ENCODE results near the gene SLC9A3.

The SLC9A3 gene

GRCh38 chr5:464843-465590 lies 59.2 kb downstream of the SLC9A3 start:
- no peak for DNase-seq (ENCODE audit: low read depth)
- no peak overlapping the region for H3K4me3 ChIP-seq (ENCODE audit: low read length)

GRCh38 chr5:464446-464842 lies 59.8 kb downstream of the SLC9A3 start:
- DNase-seq (ENCODE audit: low read depth), result no peak
- H3K4me3 ChIP-seq (ENCODE audit: low read length), result no peak overlapping the region
- TF ChIP-seq CTCF (IDR thresholded peaks at IDR 0.05; ENCODE audit: insufficient read depth, low read depth, low read length, missing control alignments), result no peak

More at GRCh38 chr5:464843-465590, 59.2 kb downstream of the SLC9A3 start:
- no peak for TF ChIP-seq CTCF (IDR thresholded peaks at IDR 0.05; ENCODE audit: insufficient read depth, low read depth, low read length, missing control alignments)

GRCh38 chr5:463952-464351 lies 60.3 kb downstream of the SLC9A3 start:
- DNase-seq (ENCODE audit: low read depth), result no peak
- no peak overlapping the region for H3K4me3 ChIP-seq (ENCODE audit: low read length)
- TF ChIP-seq CTCF (IDR thresholded peaks at IDR 0.05; ENCODE audit: insufficient read depth, low read depth, low read length, missing control alignments), result no peak

GRCh38 chr5:463301-463700 lies 60.9 kb downstream of the SLC9A3 start:
- no peak for DNase-seq (ENCODE audit: low read depth)
- H3K4me3 ChIP-seq (ENCODE audit: low read length), result no peak overlapping the region
- no peak for TF ChIP-seq CTCF (IDR thresholded peaks at IDR 0.05; ENCODE audit: insufficient read depth, low read depth, low read length, missing control alignments)

- no peak overlapping the region for H3K4me3 ChIP-seq (ENCODE audit: low read length)
- no peak for TF ChIP-seq CTCF (IDR thresholded peaks at IDR 0.05; ENCODE audit: insufficient read depth, low read depth, low read length, missing control alignments)
- DNase-seq (ENCODE audit: low read depth), result no peak
These were observed 62.2 kb downstream of the SLC9A3 start for GRCh38 chr5:462051-462481.

GRCh38 chr5:460273-460625 lies 64.0 kb downstream of the SLC9A3 start:
- H3K4me3 ChIP-seq (ENCODE audit: low read length), result no peak overlapping the region
- DNase-seq (ENCODE audit: low read depth), result no peak
- TF ChIP-seq CTCF (IDR thresholded peaks at IDR 0.05; ENCODE audit: insufficient read depth, low read depth, low read length, missing control alignments), result no peak

All from epithelial cell of esophagus (primary cell).